Neural progenitor cell (in vitro differentiated cells): ENCODE measurements around the gene HOXA10. TPM values are rescaled to one million over a fixed set of nuclear protein-coding genes. Genes with fewer than 3 reads are reported as not detected.
A peak's percentile ranks its signal among the peaks of the same experiment; 100 is the strongest.

Source experiments
- DNase-seq: peaks from one replicate; pipeline ENCODE4 v3.0.0-alpha.2; 2016; ENCODE audit warnings: low spot score
- H2AFZ ChIP-seq: fragments of 200-600 bp; sonication (generic); replicated peaks from 2 replicates; pipeline ENCODE4 v1.6.1; 2016; ENCODE audit warnings: antibody characterized with exemption
- H3F3A ChIP-seq: fragments of 200-600 bp; sonication (generic); 2 replicates; pipeline ENCODE4 v1.6.1; 2016; ENCODE audit warnings: antibody characterized with exemption, low read depth
- H3K27ac ChIP-seq: fragments of 200-600 bp; sonication (generic); 2 replicates; pipeline ENCODE4 v1.5.1; 2016; ENCODE audit warnings: mild to moderate bottlenecking
- H3K27me3 ChIP-seq: fragments of 200-600 bp; sonication (generic); 2 replicates; pipeline ENCODE4 v1.6.1; 2016; ENCODE audit warnings: mild to moderate bottlenecking, moderate library complexity
- H3K36me3 ChIP-seq: fragments of 200-600 bp; sonication (generic); 2 replicates; pipeline ENCODE4 v1.5.1; 2016
- H3K4me1 ChIP-seq: fragments of 200-600 bp; sonication (generic); 2 replicates; pipeline ENCODE4 v1.6.1; 2016; ENCODE audit warnings: mixed run types
- H3K4me2 ChIP-seq: fragments of 200-600 bp; sonication (generic); 2 replicates; pipeline ENCODE4 v1.6.1; 2016
- H3K4me3 ChIP-seq: fragments of 200-600 bp; sonication (generic); 2 replicates; pipeline ENCODE4 v1.5.1; 2016
- H3K79me2 ChIP-seq: fragments of 200-600 bp; sonication (generic); 2 replicates; pipeline ENCODE4 v1.6.1; 2016; ENCODE audit warnings: low read depth
- H3K9ac ChIP-seq: fragments of 200-600 bp; sonication (generic); 2 replicates; pipeline ENCODE4 v1.6.1; 2016
- H3K9me3 ChIP-seq: fragments of 200-600 bp; sonication (generic); 2 replicates; pipeline ENCODE4 v1.5.1; 2016; ENCODE audit warnings: low read depth
- H4K20me1 ChIP-seq: fragments of 200-600 bp; sonication (generic); 2 replicates; pipeline ENCODE4 v1.6.1; 2016; ENCODE audit warnings: low read depth
- H3K27ac Mint-ChIP-seq: 3 replicates; pipeline ENCODE4 v1.8.0; 2021; ENCODE audit warnings: mixed read lengths
- H3K27me3 Mint-ChIP-seq: 2 replicates; pipeline ENCODE4 v1.8.0; 2022; ENCODE audit warnings: low read depth, mild to moderate bottlenecking, inconsistent platforms, moderate library complexity, mixed read lengths; ENCODE audit not compliant: insufficient read depth
- H3K36me3 Mint-ChIP-seq: 3 replicates; pipeline ENCODE4 v1.8.0; 2021; ENCODE audit warnings: mixed read lengths
- H3K4me1 Mint-ChIP-seq: 3 replicates; pipeline ENCODE4 v1.8.0; 2021; ENCODE audit warnings: mixed read lengths
- H3K4me3 Mint-ChIP-seq: 3 replicates; pipeline ENCODE4 v1.8.0; 2021; ENCODE audit warnings: mild to moderate bottlenecking, moderate library complexity, mixed read lengths
- H3K9me3 Mint-ChIP-seq: 3 replicates; pipeline ENCODE4 v1.8.0; 2020; ENCODE audit warnings: mixed read lengths
- CTCF ChIP-seq: fragments of 200-600 bp; sonication (generic); IDR thresholded peaks from 2 replicates; pipeline ENCODE4 v1.5.1; 2017; ENCODE audit warnings: antibody characterized with exemption, mild to moderate bottlenecking
- EZH2 ChIP-seq: fragments of 200-600 bp; sonication (generic); IDR thresholded peaks from 2 replicates; pipeline ENCODE4 v1.6.1; 2017; ENCODE audit warnings: antibody characterized with exemption, mild to moderate bottlenecking, moderate library complexity
- EZH2phosphoT487 ChIP-seq: fragments of 200-600 bp; sonication (generic); IDR thresholded peaks from 2 replicates; pipeline ENCODE4 v1.6.1; 2017; ENCODE audit warnings: antibody characterized with exemption
- total RNA-seq: library from RNA; depleted of rRNA; stranded (reverse); fragments of >200 nt; gene quantifications from 2 replicates; pipeline ENCODE4 v1.2.3, GENCODE V29; 2015; ENCODE audit warnings: low replicate concordance

Gene HOXA10
- total RNA-seq, 1 donor from 2014 or later, result not detected

DNA sequence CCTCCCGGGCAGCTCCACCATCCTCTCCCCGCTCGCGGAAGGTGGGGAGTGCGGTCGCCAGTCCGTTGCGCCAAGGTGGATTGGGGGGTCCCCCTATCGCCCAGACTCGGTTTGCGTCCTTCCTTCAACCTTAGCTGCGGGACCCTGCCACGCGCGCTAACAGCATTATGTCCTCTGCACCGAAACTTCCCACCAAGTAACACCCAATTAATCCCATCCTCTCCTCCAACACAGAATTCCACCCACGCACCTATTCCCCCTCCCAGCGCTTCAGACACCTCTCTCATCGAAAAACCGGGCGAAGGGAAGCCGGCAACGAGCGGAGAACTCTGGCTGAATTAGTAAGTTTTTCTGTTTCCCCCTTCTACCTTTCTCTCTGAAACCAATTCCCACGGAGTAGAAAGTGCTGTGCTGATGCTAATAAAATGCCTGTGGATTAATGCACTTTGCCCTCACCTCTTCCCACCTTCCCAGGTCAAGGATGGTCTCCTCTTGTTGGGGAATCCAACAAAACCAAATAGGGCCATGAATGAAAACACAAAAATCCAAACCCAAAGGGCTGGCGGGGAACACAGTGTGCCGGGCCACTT lies 22.7 kb downstream of the HOXA10 start:
- Histone ChIP-seq H3F3A (no peaks in the 10 kb centered on the region), H3K4me3 (peak overlapping the region; percentile 32), H2AFZ (no peak overlapping the region), H3K27ac (no peak overlapping the region), H3K36me3 (no peaks in the 10 kb centered on the region), H3K9me3 (no peaks in the 10 kb centered on the region), H3K4me2 (peak overlapping the region; percentile 66), H3K79me2 (no peaks in the 10 kb centered on the region), H3K27me3 (peaks cover 100% of the 10 kb centered on the region), H4K20me1 (peaks cover 72% of the 10 kb centered on the region), H3K4me1 (no peaks in the 10 kb centered on the region), H3K9ac (no peak overlapping the region)
- H3K27me3 Mint-ChIP-seq, result peaks cover 94% of the 10 kb centered on the region
- H3K36me3 Mint-ChIP-seq, result peaks cover 2% of the 10 kb centered on the region
- no peak overlapping the region for H3K27ac Mint-ChIP-seq
- TF ChIP-seq EZH2phosphoT487, result peak; percentile 2
- peak; percentile 81 for TF ChIP-seq EZH2
- TF ChIP-seq CTCF, result no peak
- peak overlapping the region; percentile 78 for H3K4me3 Mint-ChIP-seq
- H3K9me3 Mint-ChIP-seq, result peaks cover 20% of the 10 kb centered on the region
- DNase-seq, result no peak
- H3K4me1 Mint-ChIP-seq, result peaks cover 10% of the 10 kb centered on the region

GRCh38 chr7:27150568-27151340 lies 23.4 kb downstream of the HOXA10 start:
- Mint-ChIP-seq H3K9me3 (peaks cover 24% of the 10 kb centered on the region), H3K36me3 (peaks cover 2% of the 10 kb centered on the region), H3K4me1 (peaks cover 8% of the 10 kb centered on the region), H3K4me3 (peak overlapping the region; percentile 78), H3K27me3 (peaks cover 95% of the 10 kb centered on the region), H3K27ac (no peak overlapping the region)
- peak; percentile 91 for DNase-seq
- no peaks in the 10 kb centered on the region for H3K36me3 ChIP-seq
- H3K4me1 ChIP-seq, result no peaks in the 10 kb centered on the region
- peaks cover 100% of the 10 kb centered on the region for H3K27me3 ChIP-seq
- H3K4me2 ChIP-seq, result peak overlapping the region; percentile 66
- peak overlapping the region; percentile 32 for H3K4me3 ChIP-seq
- peak; percentile 99 for TF ChIP-seq EZH2
- peak; percentile 75 for TF ChIP-seq EZH2phosphoT487
- peak; percentile 82 for TF ChIP-seq CTCF
- H3K9ac ChIP-seq, result no peak overlapping the region
- H3F3A ChIP-seq, result no peaks in the 10 kb centered on the region
- H2AFZ ChIP-seq, result no peak overlapping the region
- H3K27ac ChIP-seq, result no peak overlapping the region
- H3K9me3 ChIP-seq, result no peaks in the 10 kb centered on the region
- peaks cover 72% of the 10 kb centered on the region for H4K20me1 ChIP-seq
- no peaks in the 10 kb centered on the region for H3K79me2 ChIP-seq

GRCh38 chr7:27149842-27150567 lies 24.1 kb downstream of the HOXA10 start:
- H3K4me3 Mint-ChIP-seq, result no peak overlapping the region
- peak overlapping the region; percentile 32 for H3K4me3 ChIP-seq
- H3K9ac ChIP-seq, result no peak overlapping the region

More at GRCh38 chr7:27149842-27150567, 24.1 kb downstream of the HOXA10 start:
- TF ChIP-seq EZH2phosphoT487, result no peak
- TF ChIP-seq EZH2, result no peak
- no peak for TF ChIP-seq CTCF
- peaks cover 100% of the 10 kb centered on the region for H3K27me3 ChIP-seq
- H3K4me2 ChIP-seq, result no peak overlapping the region
- Mint-ChIP-seq H3K27me3 (peaks cover 95% of the 10 kb centered on the region), H3K4me1 (peaks cover 5% of the 10 kb centered on the region), H3K27ac (no peak overlapping the region), H3K36me3 (peaks cover 2% of the 10 kb centered on the region), H3K9me3 (peaks cover 28% of the 10 kb centered on the region)
- no peaks in the 10 kb centered on the region for H3F3A ChIP-seq
- no peaks in the 10 kb centered on the region for H3K9me3 ChIP-seq
- no peaks in the 10 kb centered on the region for H3K79me2 ChIP-seq
- H3K27ac ChIP-seq, result no peak overlapping the region
- H3K36me3 ChIP-seq, result no peaks in the 10 kb centered on the region
- H3K4me1 ChIP-seq, result no peaks in the 10 kb centered on the region
- H2AFZ ChIP-seq, result no peak overlapping the region
- DNase-seq, result no peak
- H4K20me1 ChIP-seq, result peaks cover 74% of the 10 kb centered on the region
